Activated naive CD8-positive, alpha-beta T cell (primary cell): ENCODE data around the gene CYS1.
A peak's percentile ranks its signal among the peaks of the same experiment; 100 is the strongest.
"Not testable (repeated sequence)": the region's sequence is repeated elsewhere in the genome, so short reads cannot be mapped to it uniquely, and the experiment has no call there.

Experiments
- H3K27ac Mint-ChIP-seq: one replicate; pipeline ENCODE4 v1.8.0; 2021; ENCODE audit warnings: mixed read lengths
- H3K27me3 Mint-ChIP-seq: one replicate; pipeline ENCODE4 v1.8.0; 2021; ENCODE audit warnings: mixed read lengths
- H3K36me3 Mint-ChIP-seq: one replicate; pipeline ENCODE4 v1.8.0; 2021; ENCODE audit warnings: mixed read lengths
- H3K4me1 Mint-ChIP-seq: one replicate; pipeline ENCODE4 v1.8.0; 2021; ENCODE audit warnings: low read depth, mixed read lengths
- H3K4me3 Mint-ChIP-seq: one replicate; pipeline ENCODE4 v1.8.0; 2021; ENCODE audit warnings: mild to moderate bottlenecking, mixed read lengths
- H3K9me3 Mint-ChIP-seq: one replicate; pipeline ENCODE4 v1.8.0; 2021; ENCODE audit warnings: low read depth, mixed read lengths

CYS1 gene

DNA sequence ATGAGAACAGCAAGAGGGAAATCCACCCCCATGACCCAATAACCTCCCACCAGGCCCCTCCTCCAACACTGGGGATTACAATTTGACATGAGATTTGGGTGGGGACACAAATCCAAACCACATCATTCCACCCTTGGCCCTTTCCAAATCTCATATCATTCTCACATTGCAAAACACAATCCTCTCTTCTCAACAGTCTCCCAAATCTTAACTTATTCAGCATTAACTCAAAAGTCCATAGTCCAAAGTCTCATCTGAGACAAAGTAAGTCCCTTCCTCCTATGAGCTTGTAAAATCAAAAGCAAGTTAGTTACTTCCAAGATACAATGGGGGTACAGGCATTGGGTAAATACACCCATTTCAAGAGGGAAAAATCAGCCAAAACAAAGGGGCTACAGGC is 24.7 kb upstream of the CYS1 start:
- not testable (repeated sequence) for H3K27ac Mint-ChIP-seq, H3K27me3 Mint-ChIP-seq, H3K9me3 Mint-ChIP-seq, H3K4me1 Mint-ChIP-seq, H3K36me3 Mint-ChIP-seq, H3K4me3 Mint-ChIP-seq

DNA sequence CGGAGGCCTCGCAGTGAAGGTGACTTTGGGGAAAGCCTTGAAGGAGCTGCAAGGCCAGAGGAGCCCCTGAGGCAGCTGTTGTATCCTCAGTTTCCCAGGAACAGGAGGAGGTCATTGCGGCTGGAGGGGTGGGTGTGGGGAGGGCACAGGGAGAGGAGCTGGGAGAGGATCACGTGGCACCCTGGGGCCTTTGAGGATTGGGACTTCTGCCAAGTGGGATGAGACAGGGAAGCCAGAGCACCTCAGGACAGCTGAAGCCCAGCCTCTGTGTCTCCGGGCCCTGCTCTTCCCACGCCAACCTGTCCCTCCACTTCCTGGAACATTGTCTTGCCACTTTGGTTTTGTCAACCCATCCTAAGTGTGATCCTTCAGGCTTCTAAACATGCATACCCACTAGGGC is 23.0 kb upstream of the CYS1 start:
- no peak overlapping the region for H3K27ac Mint-ChIP-seq
- no peak overlapping the region for H3K4me3 Mint-ChIP-seq
- no peaks in the 10 kb centered on the region for H3K4me1 Mint-ChIP-seq
- peaks cover 6% of the 10 kb centered on the region for H3K36me3 Mint-ChIP-seq
- peaks cover 7% of the 10 kb centered on the region for H3K9me3 Mint-ChIP-seq
- H3K27me3 Mint-ChIP-seq = peaks cover 2% of the 10 kb centered on the region

DNA sequence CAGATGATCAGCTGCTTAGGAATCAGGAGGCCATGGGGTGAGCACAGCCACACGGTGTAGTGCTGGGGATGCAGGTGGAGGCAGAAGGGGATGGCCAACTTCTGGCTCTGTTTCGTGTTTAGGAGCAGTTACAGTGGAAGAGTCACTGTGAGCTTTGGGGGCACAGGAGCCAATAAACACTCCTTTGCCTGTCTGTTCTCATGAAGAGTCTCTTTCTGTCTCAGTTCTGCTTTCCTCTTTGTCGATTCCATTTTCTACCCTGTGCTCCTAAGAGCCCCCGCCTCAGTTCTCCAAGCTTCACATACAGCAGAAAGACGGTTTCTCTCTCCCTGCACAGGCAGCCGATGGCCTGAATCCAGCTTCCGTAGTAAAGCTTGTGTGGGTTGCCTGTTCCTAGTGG is 21.3 kb upstream of the CYS1 start:
- Mint-ChIP-seq H3K36me3 (no peaks in the 10 kb centered on the region), H3K4me1 (no peaks in the 10 kb centered on the region), H3K9me3 (no peaks in the 10 kb centered on the region), H3K27ac (no peak overlapping the region), H3K4me3 (no peak overlapping the region), H3K27me3 (peaks cover 6% of the 10 kb centered on the region)

GRCh38 chr2:10097352-10098148 is 17.3 kb upstream of the CYS1 start:
- no peaks in the 10 kb centered on the region for H3K36me3 Mint-ChIP-seq
- no peak overlapping the region for H3K4me3 Mint-ChIP-seq
- no peaks in the 10 kb centered on the region for H3K9me3 Mint-ChIP-seq
- peaks cover 23% of the 10 kb centered on the region for H3K27me3 Mint-ChIP-seq
- no peak overlapping the region for H3K27ac Mint-ChIP-seq
- H3K4me1 Mint-ChIP-seq = no peaks in the 10 kb centered on the region

- H3K27ac Mint-ChIP-seq = no peak overlapping the region
- no peaks in the 10 kb centered on the region for H3K9me3 Mint-ChIP-seq
- H3K36me3 Mint-ChIP-seq = no peaks in the 10 kb centered on the region
- H3K4me1 Mint-ChIP-seq = no peaks in the 10 kb centered on the region
- peaks cover 30% of the 10 kb centered on the region for H3K27me3 Mint-ChIP-seq
- no peak overlapping the region for H3K4me3 Mint-ChIP-seq
These were observed 16.4 kb upstream of the CYS1 start for GRCh38 chr2:10096641-10097040.

DNA sequence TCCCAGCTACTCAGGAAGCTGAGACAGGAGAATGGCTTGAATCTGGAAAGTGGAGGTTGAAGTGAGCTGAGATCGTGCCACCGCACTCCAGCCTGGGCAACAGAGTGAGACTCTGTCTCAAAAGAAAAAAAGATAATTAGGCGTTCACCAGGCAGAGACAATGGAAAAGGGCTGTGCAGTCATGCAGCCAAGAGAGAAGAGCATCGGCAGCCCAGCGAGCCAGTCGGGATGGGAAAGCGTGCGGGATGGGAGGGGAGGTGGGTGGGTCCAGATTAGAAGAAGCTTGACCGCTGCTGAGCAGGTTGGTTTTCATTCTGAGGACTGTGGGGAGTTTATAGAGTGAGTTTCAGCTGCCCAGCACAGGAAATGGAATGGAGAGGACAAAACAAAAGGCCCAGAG is 15.0 kb upstream of the CYS1 start:
- Mint-ChIP-seq H3K4me1 (peaks cover 3% of the 10 kb centered on the region), H3K36me3 (no peaks in the 10 kb centered on the region), H3K9me3 (no peaks in the 10 kb centered on the region), H3K27ac (no peak overlapping the region), H3K4me3 (no peak overlapping the region), H3K27me3 (peaks cover 33% of the 10 kb centered on the region)

GRCh38 chr2:10094271-10094814 is 14.1 kb upstream of the CYS1 start:
- Mint-ChIP-seq H3K27ac (no peak overlapping the region), H3K27me3 (peaks cover 41% of the 10 kb centered on the region), H3K9me3 (no peaks in the 10 kb centered on the region), H3K4me3 (no peak overlapping the region), H3K36me3 (no peaks in the 10 kb centered on the region), H3K4me1 (peaks cover 3% of the 10 kb centered on the region)

- H3K36me3 Mint-ChIP-seq, H3K4me1 Mint-ChIP-seq, H3K27ac Mint-ChIP-seq, H3K9me3 Mint-ChIP-seq: not testable (repeated sequence)
- Mint-ChIP-seq H3K4me3 (peak overlapping the region; percentile 52), H3K27me3 (peaks cover 37% of the 10 kb centered on the region)
These were observed 11.7 kb upstream of the CYS1 start for GRCh38 chr2:10091889-10092244.

- Mint-ChIP-seq H3K36me3 (no peaks in the 10 kb centered on the region), H3K9me3 (no peaks in the 10 kb centered on the region), H3K27me3 (peaks cover 37% of the 10 kb centered on the region), H3K27ac (no peak overlapping the region), H3K4me1 (peaks cover 3% of the 10 kb centered on the region), H3K4me3 (peak overlapping the region; percentile 82)
These were observed 11.1 kb upstream of the CYS1 start for GRCh38 chr2:10091182-10091888.

GRCh38 chr2:10089565-10090190 is 9.5 kb upstream of the CYS1 start:
- H3K36me3 Mint-ChIP-seq = no peaks in the 10 kb centered on the region
- H3K9me3 Mint-ChIP-seq = no peaks in the 10 kb centered on the region
- H3K27me3 Mint-ChIP-seq = peaks cover 41% of the 10 kb centered on the region
- no peak overlapping the region for H3K4me3 Mint-ChIP-seq
- no peak overlapping the region for H3K27ac Mint-ChIP-seq
- H3K4me1 Mint-ChIP-seq = peaks cover 3% of the 10 kb centered on the region

- H3K4me3 Mint-ChIP-seq = no peak overlapping the region
- no peaks in the 10 kb centered on the region for H3K9me3 Mint-ChIP-seq
- peaks cover 3% of the 10 kb centered on the region for H3K4me1 Mint-ChIP-seq
- H3K27me3 Mint-ChIP-seq = peaks cover 44% of the 10 kb centered on the region
- H3K36me3 Mint-ChIP-seq = no peaks in the 10 kb centered on the region
- H3K27ac Mint-ChIP-seq = no peak overlapping the region
These were observed 7.1 kb upstream of the CYS1 start for GRCh38 chr2:10087360-10087759.

DNA sequence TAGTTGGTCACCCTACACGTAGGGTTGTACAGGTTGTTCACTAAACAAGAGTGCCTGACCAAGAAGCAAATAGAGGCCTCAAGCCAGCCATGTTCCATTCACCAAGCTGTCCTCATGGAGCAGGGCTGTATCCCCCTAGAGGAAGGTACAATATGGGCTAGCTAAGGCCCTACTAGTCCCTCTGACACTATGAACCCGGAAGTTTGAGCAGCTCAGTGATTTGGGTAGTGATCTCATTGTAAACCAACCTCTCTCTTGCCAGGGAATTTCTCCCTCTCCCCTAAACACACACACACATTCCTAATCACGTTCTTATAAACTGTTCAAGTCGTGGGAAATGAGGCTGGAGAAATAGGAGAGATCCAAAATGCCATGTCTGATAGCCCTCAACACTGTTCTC is 6.7 kb upstream of the CYS1 start:
- peaks cover 3% of the 10 kb centered on the region for H3K4me1 Mint-ChIP-seq
- no peak overlapping the region for H3K27ac Mint-ChIP-seq
- H3K27me3 Mint-ChIP-seq = peaks cover 40% of the 10 kb centered on the region
- no peak overlapping the region for H3K4me3 Mint-ChIP-seq
- no peaks in the 10 kb centered on the region for H3K36me3 Mint-ChIP-seq
- no peaks in the 10 kb centered on the region for H3K9me3 Mint-ChIP-seq

- Mint-ChIP-seq H3K4me3 (no peak overlapping the region), H3K9me3 (no peaks in the 10 kb centered on the region), H3K36me3 (no peaks in the 10 kb centered on the region), H3K4me1 (peaks cover 7% of the 10 kb centered on the region), H3K27me3 (peaks cover 42% of the 10 kb centered on the region), H3K27ac (no peak overlapping the region)
These were observed 5.5 kb upstream of the CYS1 start for GRCh38 chr2:10085668-10086059.

GRCh38 chr2:10085043-10085667 is 4.9 kb upstream of the CYS1 start:
- H3K4me3 Mint-ChIP-seq = no peak overlapping the region
- peaks cover 7% of the 10 kb centered on the region for H3K4me1 Mint-ChIP-seq
- no peak overlapping the region for H3K27ac Mint-ChIP-seq
- H3K9me3 Mint-ChIP-seq = no peaks in the 10 kb centered on the region
- peaks cover 40% of the 10 kb centered on the region for H3K27me3 Mint-ChIP-seq
- H3K36me3 Mint-ChIP-seq = no peaks in the 10 kb centered on the region
